ENCODE data around the gene RAB3A.
A peak's percentile ranks its signal among the peaks of the same experiment; 100 is the strongest.

Gene RAB3A

GRCh38 chr19:18203863-18204393 is at the start of gene RAB3A:
Gene RAB3A (minus strand): TSS chr19:18204042. CDS start chr19:18202740, 1,302 bp downstream.
- peaks cover 1% of the 10 kb centered on the region for H3K27me3 Mint-ChIP-seq
- H3K9me3 Mint-ChIP-seq: no peaks in the 10 kb centered on the region
- no peaks in the 10 kb centered on the region for H3K36me3 Mint-ChIP-seq
- H3K4me3 Mint-ChIP-seq: peak within 1 kb of the TSS; percentile 96
- peak within 1 kb of the TSS; percentile 94 for H3K27ac Mint-ChIP-seq
- H3K4me1 Mint-ChIP-seq: peaks cover 22% of the 10 kb centered on the region

- Mint-ChIP-seq H3K27ac (no peak overlapping the region), H3K4me3 (no peak overlapping the region), H3K4me1 (peaks cover 3% of the 10 kb centered on the region), H3K36me3 (no peaks in the 10 kb centered on the region), H3K27me3 (peaks cover 14% of the 10 kb centered on the region), H3K9me3 (no peaks in the 10 kb centered on the region)
Measured at GRCh38 chr19:18253130-18253529, 49.3 kb upstream of the RAB3A start.

GRCh38 chr19:18252370-18252717 is 48.5 kb upstream of the RAB3A start:
- Mint-ChIP-seq H3K4me3 (no peak overlapping the region), H3K36me3 (no peaks in the 10 kb centered on the region), H3K27me3 (peaks cover 14% of the 10 kb centered on the region), H3K9me3 (no peaks in the 10 kb centered on the region), H3K27ac (no peak overlapping the region), H3K4me1 (peaks cover 3% of the 10 kb centered on the region)

- H3K4me1 Mint-ChIP-seq: peaks cover 3% of the 10 kb centered on the region
- H3K9me3 Mint-ChIP-seq: no peaks in the 10 kb centered on the region
- no peak overlapping the region for H3K27ac Mint-ChIP-seq
- H3K27me3 Mint-ChIP-seq: peaks cover 14% of the 10 kb centered on the region
- H3K36me3 Mint-ChIP-seq: no peaks in the 10 kb centered on the region
- no peak overlapping the region for H3K4me3 Mint-ChIP-seq
Measured at GRCh38 chr19:18251587-18252369, 47.9 kb upstream of the RAB3A start.

GRCh38 chr19:18249834-18250233 is 46.0 kb upstream of the RAB3A start:
- H3K27me3 Mint-ChIP-seq: peaks cover 12% of the 10 kb centered on the region
- H3K4me3 Mint-ChIP-seq: no peak overlapping the region
- peaks cover 3% of the 10 kb centered on the region for H3K4me1 Mint-ChIP-seq
- H3K27ac Mint-ChIP-seq: no peak overlapping the region
- H3K36me3 Mint-ChIP-seq: no peaks in the 10 kb centered on the region
- H3K9me3 Mint-ChIP-seq: no peaks in the 10 kb centered on the region

- Mint-ChIP-seq H3K27ac (no peak overlapping the region), H3K27me3 (no peaks in the 10 kb centered on the region), H3K4me1 (no peaks in the 10 kb centered on the region), H3K36me3 (no peaks in the 10 kb centered on the region), H3K9me3 (no peaks in the 10 kb centered on the region), H3K4me3 (no peak overlapping the region)
Measured at GRCh38 chr19:18245297-18245696, 41.5 kb upstream of the RAB3A start.

- H3K27ac Mint-ChIP-seq: peak overlapping the region; percentile 55
- peaks cover 15% of the 10 kb centered on the region for H3K27me3 Mint-ChIP-seq
- no peaks in the 10 kb centered on the region for H3K9me3 Mint-ChIP-seq
- no peaks in the 10 kb centered on the region for H3K36me3 Mint-ChIP-seq
- no peak overlapping the region for H3K4me3 Mint-ChIP-seq
- H3K4me1 Mint-ChIP-seq: no peaks in the 10 kb centered on the region
Measured at GRCh38 chr19:18239303-18239702, 35.5 kb upstream of the RAB3A start.

GRCh38 chr19:18234194-18234593 is 30.4 kb upstream of the RAB3A start:
- Mint-ChIP-seq H3K4me3 (no peak overlapping the region), H3K27me3 (peaks cover 45% of the 10 kb centered on the region), H3K4me1 (no peaks in the 10 kb centered on the region), H3K27ac (no peak overlapping the region), H3K36me3 (peaks cover 2% of the 10 kb centered on the region), H3K9me3 (no peaks in the 10 kb centered on the region)

- H3K4me1 Mint-ChIP-seq: no peaks in the 10 kb centered on the region
- H3K4me3 Mint-ChIP-seq: no peak overlapping the region
- H3K27me3 Mint-ChIP-seq: peaks cover 45% of the 10 kb centered on the region
- H3K36me3 Mint-ChIP-seq: peaks cover 2% of the 10 kb centered on the region
- no peaks in the 10 kb centered on the region for H3K9me3 Mint-ChIP-seq
- H3K27ac Mint-ChIP-seq: peak overlapping the region; percentile 68
Measured at GRCh38 chr19:18233224-18233825, 29.5 kb upstream of the RAB3A start.

- Mint-ChIP-seq H3K27me3 (peaks cover 49% of the 10 kb centered on the region), H3K4me1 (no peaks in the 10 kb centered on the region), H3K27ac (no peak overlapping the region), H3K4me3 (no peak overlapping the region), H3K9me3 (no peaks in the 10 kb centered on the region), H3K36me3 (peaks cover 2% of the 10 kb centered on the region)
Measured at GRCh38 chr19:18232540-18233223, 28.8 kb upstream of the RAB3A start.

GRCh38 chr19:18231775-18232174 is 27.9 kb upstream of the RAB3A start:
- Mint-ChIP-seq H3K4me1 (peaks cover 1% of the 10 kb centered on the region), H3K9me3 (no peaks in the 10 kb centered on the region), H3K27ac (no peak overlapping the region), H3K27me3 (peaks cover 56% of the 10 kb centered on the region), H3K36me3 (peaks cover 2% of the 10 kb centered on the region), H3K4me3 (no peak overlapping the region)

- H3K36me3 Mint-ChIP-seq: peaks cover 2% of the 10 kb centered on the region
- peaks cover 3% of the 10 kb centered on the region for H3K4me1 Mint-ChIP-seq
- H3K27me3 Mint-ChIP-seq: peaks cover 56% of the 10 kb centered on the region
- no peak overlapping the region for H3K4me3 Mint-ChIP-seq
- no peak overlapping the region for H3K27ac Mint-ChIP-seq
- H3K9me3 Mint-ChIP-seq: no peaks in the 10 kb centered on the region
Measured at GRCh38 chr19:18230941-18231734, 27.3 kb upstream of the RAB3A start.

- no peak overlapping the region for H3K27ac Mint-ChIP-seq
- no peaks in the 10 kb centered on the region for H3K9me3 Mint-ChIP-seq
- peaks cover 55% of the 10 kb centered on the region for H3K27me3 Mint-ChIP-seq
- H3K4me3 Mint-ChIP-seq: no peak overlapping the region
- peaks cover 2% of the 10 kb centered on the region for H3K36me3 Mint-ChIP-seq
- H3K4me1 Mint-ChIP-seq: peaks cover 11% of the 10 kb centered on the region
Measured at GRCh38 chr19:18229915-18230314, 26.1 kb upstream of the RAB3A start.

GRCh38 chr19:18229474-18229873 is 25.6 kb upstream of the RAB3A start:
- H3K27ac Mint-ChIP-seq: no peak overlapping the region
- peaks cover 2% of the 10 kb centered on the region for H3K36me3 Mint-ChIP-seq
- H3K9me3 Mint-ChIP-seq: no peaks in the 10 kb centered on the region
- H3K4me3 Mint-ChIP-seq: no peak overlapping the region
- H3K27me3 Mint-ChIP-seq: peaks cover 59% of the 10 kb centered on the region
- H3K4me1 Mint-ChIP-seq: peaks cover 15% of the 10 kb centered on the region

GRCh38 chr19:18227781-18228271 is 24.0 kb upstream of the RAB3A start:
- H3K4me3 Mint-ChIP-seq: peak overlapping the region; percentile 26
- no peaks in the 10 kb centered on the region for H3K9me3 Mint-ChIP-seq
- peaks cover 57% of the 10 kb centered on the region for H3K27me3 Mint-ChIP-seq
- H3K27ac Mint-ChIP-seq: no peak overlapping the region
- peaks cover 2% of the 10 kb centered on the region for H3K36me3 Mint-ChIP-seq
- peaks cover 20% of the 10 kb centered on the region for H3K4me1 Mint-ChIP-seq

All from activated naive CD4-positive, alpha-beta T cell treated with anti-CD3 and anti-CD28 coated beads, Interleukin-2, amount 50 U/mL, for 24 hours (primary cell).